B cell (primary cell): ENCODE results near the gene CWC25.

Experiments used
- EZH2 ChIP-seq: IDR thresholded peaks from 2 replicates; pipeline ENCODE4 v1.6.1; 2012; ENCODE audit warnings: borderline replicate concordance, low read depth, mild to moderate bottlenecking, moderate library complexity, low read length; ENCODE audit not compliant: insufficient read depth, poor library complexity, severe bottlenecking
- TF ChIP-seq, protein P1 (sequence below): fragments of 200-600 bp; IDR thresholded peaks from one replicate; pipeline ENCODE4 v1.8.0; 2022; ENCODE audit warnings: antibody characterized with exemption, mild to moderate bottlenecking

DNA sequence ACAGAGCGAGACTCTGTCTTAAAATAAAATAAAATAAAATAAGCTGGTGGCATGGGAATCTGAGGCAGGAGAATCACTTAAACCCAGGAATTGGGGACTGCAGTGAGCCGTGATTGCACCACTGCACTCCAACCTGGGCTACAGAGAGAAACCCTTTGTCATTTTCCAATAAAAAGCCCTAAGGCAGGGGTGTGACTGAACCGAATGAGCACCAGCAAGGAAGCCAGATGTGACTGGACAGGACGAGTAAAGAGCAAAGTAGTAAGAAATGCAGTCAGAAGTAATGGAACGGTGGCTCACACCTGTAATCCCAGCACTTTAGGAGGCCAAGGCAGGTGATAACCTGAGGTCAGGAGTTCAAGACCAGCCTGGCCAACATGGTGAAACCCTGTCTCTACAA, 32.1 kb upstream of the CWC25 start:
- TF ChIP-seq, protein P1, sequence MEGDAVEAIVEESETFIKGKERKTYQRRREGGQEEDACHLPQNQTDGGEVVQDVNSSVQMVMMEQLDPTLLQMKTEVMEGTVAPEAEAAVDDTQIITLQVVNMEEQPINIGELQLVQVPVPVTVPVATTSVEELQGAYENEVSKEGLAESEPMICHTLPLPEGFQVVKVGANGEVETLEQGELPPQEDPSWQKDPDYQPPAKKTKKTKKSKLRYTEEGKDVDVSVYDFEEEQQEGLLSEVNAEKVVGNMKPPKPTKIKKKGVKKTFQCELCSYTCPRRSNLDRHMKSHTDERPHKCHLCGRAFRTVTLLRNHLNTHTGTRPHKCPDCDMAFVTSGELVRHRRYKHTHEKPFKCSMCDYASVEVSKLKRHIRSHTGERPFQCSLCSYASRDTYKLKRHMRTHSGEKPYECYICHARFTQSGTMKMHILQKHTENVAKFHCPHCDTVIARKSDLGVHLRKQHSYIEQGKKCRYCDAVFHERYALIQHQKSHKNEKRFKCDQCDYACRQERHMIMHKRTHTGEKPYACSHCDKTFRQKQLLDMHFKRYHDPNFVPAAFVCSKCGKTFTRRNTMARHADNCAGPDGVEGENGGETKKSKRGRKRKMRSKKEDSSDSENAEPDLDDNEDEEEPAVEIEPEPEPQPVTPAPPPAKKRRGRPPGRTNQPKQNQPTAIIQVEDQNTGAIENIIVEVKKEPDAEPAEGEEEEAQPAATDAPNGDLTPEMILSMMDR = no peak
- no peak for TF ChIP-seq EZH2
